Pancreas (tissue), 10 donors: Measurements from ENCODE around the gene CAMK2B. TPM values are rescaled to one million over a fixed set of nuclear protein-coding genes. Genes with fewer than 3 reads are reported as not detected.
A peak's percentile ranks its signal among the peaks of the same experiment; 100 is the strongest.

ENCODE experiments used
- ATAC-seq, 4 donors: fragments of 200-7000 bp; cut with Tn5 transposase; one replicate each; pipeline versions ENCODE4 v1.8.0 to v1.9.1; 2020; ENCODE audit warnings: mild to moderate bottlenecking in 4 of 4, moderate library complexity in 4 of 4
- DNase-seq, 6 donors: peaks; one replicate each; pipeline ENCODE4 v3.0.0-alpha.2; 2020
- FAIRE-seq: peaks from 2 replicates; lab custom pipeline; 2012; peaks lifted over from hg19 to GRCh38; lab: Jason Lieb, UNC
- H3K27ac ChIP-seq, 4 donors: fragments of 200-600 bp; sonication (generic); 1 replicate in 3 of 4; 2 replicates in 1 of 4; pipeline versions ENCODE4 v1.5.0 to v1.8.0; 2020
- H3K27me3 ChIP-seq, 4 donors: fragments of 200-600 bp; one replicate each; pipeline ENCODE4 v1.8.0; 2021
- H3K36me3 ChIP-seq, 3 donors: fragments of 200-600 bp; sonication (generic) in 1 of 3; one replicate each; pipeline versions ENCODE4 v1.5.0 to v1.8.0; 2020 to 2021
- H3K4me1 ChIP-seq, 3 donors: fragments of 200-600 bp; one replicate each; pipeline ENCODE4 v1.8.0; 2021
- H3K4me3 ChIP-seq, 4 donors: fragments of 200-600 bp; sonication (generic) in 2 of 4; one replicate each; pipeline versions ENCODE4 v1.5.0 to v1.8.0; 2020 to 2021
- H3K9me3 ChIP-seq, 4 donors: fragments of 200-600 bp; one replicate each; pipeline ENCODE4 v1.8.0; 2021
- CTCF ChIP-seq, 4 donors: fragments of 200-600 bp; sonication (generic) in 3 of 4; IDR thresholded peaks; one replicate each; pipeline versions ENCODE4 v1.5.0 to v1.8.0; 2021; ENCODE audit warnings: antibody characterized with exemption in 4 of 4
- WGBS, 2 donors: extraction: QIAGEN DNeasy Blood & Tissue Kit; methylation state at CpG; one replicate each; pipeline ENCODE4 v1.1.7; 2013; 5-methylcytosine and 5-hydroxymethylcytosine counted together
- intact Hi-C, 3 donors: fragments of 100-400 bp; cut with DNase I; formaldehyde crosslinking; loops; one replicate each; pipeline versions ENCODE4 v1.11.1 to v1.14.2; 2022
- polyA plus RNA-seq, 2 donors: library from polyadenylated mRNA; stranded (reverse); fragments of 200-250 nt; gene quantifications; one replicate each; pipeline ENCODE4 v1.2.3, GENCODE V29; 2013
- total RNA-seq, 6 donors: library from RNA; stranded (reverse); fragmentation: NEBNext Ultra II Directional in 4 of 6; extraction: Animal tissue kit (Norgen Biotek cat#: 25700) in 4 of 6; gene quantifications; one replicate each; pipeline versions ENCODE4 v1.2.1 to v1.2.4, GENCODE V29; 2021 to 2023
- donor health status: healthy with polysubstance abuse.
- donor health status: DM: no; HTN: no; CAD: no; lungs with moderate emphysema.
- donor health status: DM: no; HTN: no; CAD: no.
- donor health status: control.
- donor health status: control.
- donor health status: Bipolar disorder and iron deficiency.
- donor health status: DM: yes; HTN: yes; CAD: no.
- donor health status: DM: no; HTN: no; CAD: no.
- donor health status: DM: no; HTN: no; CAD: no.
- donor health status: DM: yes; HTN: yes; CAD: no.

Gene CAMK2B
- total and polyA plus RNA-seq, 8 donors = 0.83 to 34.0 (median 2.0) TPM

- no peak for ATAC-seq
- no peak for DNase-seq
- intact Hi-C loops = no loop called here
- Histone ChIP-seq H3K9me3 (no peaks in the 10 kb centered on the region), H3K4me3 (no peak overlapping the region), H3K27ac (no peak overlapping the region), H3K36me3 (no peaks in the 10 kb centered on the region), H3K27me3 (no peaks in the 10 kb centered on the region), H3K4me1 (no peaks in the 10 kb centered on the region)
- 68 to 76% methylated on average over 10 of the region's 10 CpGs for WGBS, 2 donors
- FAIRE-seq = no peak
- TF ChIP-seq CTCF (IDR thresholded peaks at IDR 0.05) = no peak
Measured at GRCh38 chr7:44237696-44238095, 87.7 kb downstream of the CAMK2B start.

GRCh38 chr7:44236333-44236728 is 89.1 kb downstream of the CAMK2B start:
- WGBS, 2 donors = 66 to 73% methylated on average over 4 of the region's 4 CpGs
- Histone ChIP-seq H3K36me3 (no peaks in the 10 kb centered on the region), H3K4me3 (no peak overlapping the region), H3K27me3 (no peaks in the 10 kb centered on the region), H3K27ac (no peak overlapping the region), H3K4me1 (no peaks in the 10 kb centered on the region), H3K9me3 (no peaks in the 10 kb centered on the region)
- no peak for TF ChIP-seq CTCF (IDR thresholded peaks at IDR 0.05)
- DNase-seq (no peak), ATAC-seq (no peak), FAIRE-seq (no peak)
- intact Hi-C loops = no loop called here

GRCh38 chr7:44235582-44236332 is 89.6 kb downstream of the CAMK2B start:
- intact Hi-C loops = no loop called here
- Histone ChIP-seq H3K36me3 (no peaks in the 10 kb centered on the region), H3K4me1 (no peaks in the 10 kb centered on the region), H3K4me3 (no peak overlapping the region), H3K27ac (no peak overlapping the region), H3K27me3 (no peaks in the 10 kb centered on the region), H3K9me3 (no peaks in the 10 kb centered on the region)
- 72 to 75% methylated on average over 20 to 22 of the region's 22 CpGs for WGBS, 2 donors
- ATAC-seq = peak in 2 of 4 donors; percentile 11 to 39
- DNase-seq = no peak
- TF ChIP-seq CTCF (IDR thresholded peaks at IDR 0.05) = no peak
- FAIRE-seq = no peak

- no peaks in the 10 kb centered on the region for H3K36me3 ChIP-seq
- intact Hi-C loops = no loop called here
- WGBS, 2 donors = 82 to 83% methylated on average over 8 of the region's 8 CpGs
- no peak for DNase-seq
- no peak for TF ChIP-seq CTCF (IDR thresholded peaks at IDR 0.05)
- no peaks in the 10 kb centered on the region for H3K4me1 ChIP-seq
- no peak for FAIRE-seq
- H3K27ac ChIP-seq = no peak overlapping the region
- H3K4me3 ChIP-seq = no peak overlapping the region
- H3K9me3 ChIP-seq = no peaks in the 10 kb centered on the region
- no peaks in the 10 kb centered on the region for H3K27me3 ChIP-seq
- no peak for ATAC-seq
Measured at GRCh38 chr7:44235066-44235465, 90.3 kb downstream of the CAMK2B start.
